ENCODE data around the gene STON2. TPM values are rescaled to one million over a fixed set of nuclear protein-coding genes. Genes with fewer than 3 reads are reported as not detected.

The STON2 gene
- total and polyA plus RNA-seq, 4 experiments from 2014 or later, result not detected

GRCh38 chr14:81392976-81393643, 7.0 kb downstream of the STON2 start:
- no peak overlapping the region for H3K27ac Mint-ChIP-seq
- H3K27me3 Mint-ChIP-seq, result peaks cover 8 to 9% of the 10 kb centered on the region in 2 donors
- H3K4me1 ChIP-seq (ENCODE audit: insufficient read depth, low read length), result no peaks in the 10 kb centered on the region
- ChIA-PET CTCF (ENCODE audit: partially characterized antibody) (no interaction called here), POLR2A (ENCODE audit: partially characterized antibody) (no interaction called here)
- H3K4me3 Mint-ChIP-seq, result no peak overlapping the region
- no peaks in the 10 kb centered on the region for H3K4me1 Mint-ChIP-seq
- H3K27me3 ChIP-seq (ENCODE audit: insufficient read depth, low read length), result no peaks in the 10 kb centered on the region
- no peak overlapping the region for H3K27ac ChIP-seq (ENCODE audit: low read depth, low read length)
- DNase-seq, result no peak
- H3K9me3 Mint-ChIP-seq, result no peaks in the 10 kb centered on the region
- H3K36me3 Mint-ChIP-seq, result no peaks in the 10 kb centered on the region
- peaks cover 0 to 4% of the 10 kb centered on the region in 2 donors for H3K9me3 ChIP-seq (ENCODE audit: control insufficient read depth in 1 of 2, low read length in 2 of 2)
- no peak overlapping the region for H3K4me3 ChIP-seq (ENCODE audit: low read length in 2 of 2)
- no peaks in the 10 kb centered on the region for H3K36me3 ChIP-seq (ENCODE audit: insufficient read depth, low read length)
- intact Hi-C loops (cut with micrococcal nuclease), result no loop called here

- Mint-ChIP-seq H3K27me3 (peaks cover 8 to 9% of the 10 kb centered on the region in 2 donors), H3K4me1 (no peaks in the 10 kb centered on the region), H3K36me3 (no peaks in the 10 kb centered on the region), H3K4me3 (no peak overlapping the region), H3K9me3 (no peaks in the 10 kb centered on the region), H3K27ac (no peak overlapping the region)
- peaks cover 0 to 4% of the 10 kb centered on the region in 2 donors for H3K9me3 ChIP-seq (ENCODE audit: control insufficient read depth in 1 of 2, low read length in 2 of 2)
- no peaks in the 10 kb centered on the region for H3K36me3 ChIP-seq (ENCODE audit: insufficient read depth, low read length)
- H3K27ac ChIP-seq (ENCODE audit: low read depth, low read length), result no peak overlapping the region
- no peak for DNase-seq
- no peaks in the 10 kb centered on the region for H3K27me3 ChIP-seq (ENCODE audit: insufficient read depth, low read length)
- intact Hi-C loops (cut with micrococcal nuclease), result no loop called here
- ChIA-PET POLR2A (ENCODE audit: partially characterized antibody) (no interaction called here), CTCF (ENCODE audit: partially characterized antibody) (no interaction called here)
- H3K4me1 ChIP-seq (ENCODE audit: insufficient read depth, low read length), result no peaks in the 10 kb centered on the region
- H3K4me3 ChIP-seq (ENCODE audit: low read length in 2 of 2), result no peak overlapping the region
Measured at GRCh38 chr14:81392052-81392451, 8.1 kb downstream of the STON2 start.

- CTCF ChIA-PET (ENCODE audit: partially characterized antibody), result no interaction called here
- no peaks in the 10 kb centered on the region for H3K4me1 Mint-ChIP-seq
- no peak overlapping the region for H3K27ac ChIP-seq (ENCODE audit: low read depth, low read length)
- peaks cover 5 to 9% of the 10 kb centered on the region in 2 donors for H3K27me3 Mint-ChIP-seq
- H3K4me1 ChIP-seq (ENCODE audit: insufficient read depth, low read length), result no peaks in the 10 kb centered on the region
- no peak overlapping the region for H3K27ac Mint-ChIP-seq
- H3K9me3 ChIP-seq (ENCODE audit: control insufficient read depth in 1 of 2, low read length in 2 of 2), result peaks cover 0 to 4% of the 10 kb centered on the region in 2 donors
- H3K4me3 Mint-ChIP-seq, result no peak overlapping the region
- intact Hi-C loops (cut with micrococcal nuclease), result no loop called here
- no peak overlapping the region for H3K4me3 ChIP-seq (ENCODE audit: low read length in 2 of 2)
- no peak for DNase-seq
- H3K27me3 ChIP-seq (ENCODE audit: insufficient read depth, low read length), result no peaks in the 10 kb centered on the region
- H3K36me3 ChIP-seq (ENCODE audit: insufficient read depth, low read length), result no peaks in the 10 kb centered on the region
- peaks cover 0 to 2% (median 0%) of the 10 kb centered on the region in 8 donors for H3K9me3 Mint-ChIP-seq
- POLR2A ChIA-PET (ENCODE audit: partially characterized antibody), result no interaction called here
- H3K36me3 Mint-ChIP-seq, result no peaks in the 10 kb centered on the region
Measured at GRCh38 chr14:81390696-81391095, 9.4 kb downstream of the STON2 start.

GRCh38 chr14:81388336-81388735, 11.8 kb downstream of the STON2 start:
- intact Hi-C loops (cut with micrococcal nuclease), result no loop called here
- CTCF ChIA-PET (ENCODE audit: partially characterized antibody), result no interaction called here
- no peak overlapping the region for H3K4me3 Mint-ChIP-seq
- Histone ChIP-seq H3K27me3 (ENCODE audit: insufficient read depth, low read length) (no peaks in the 10 kb centered on the region), H3K4me3 (ENCODE audit: low read length in 2 of 2) (no peak overlapping the region), H3K9me3 (ENCODE audit: control insufficient read depth in 1 of 2, low read length in 2 of 2) (no peaks in the 10 kb centered on the region), H3K36me3 (ENCODE audit: insufficient read depth, low read length) (no peaks in the 10 kb centered on the region), H3K27ac (ENCODE audit: low read depth, low read length) (no peak overlapping the region), H3K4me1 (ENCODE audit: insufficient read depth, low read length) (no peaks in the 10 kb centered on the region)
- POLR2A ChIA-PET (ENCODE audit: partially characterized antibody), result no interaction called here
- H3K36me3 Mint-ChIP-seq, result no peaks in the 10 kb centered on the region
- peaks cover 5 to 9% of the 10 kb centered on the region in 2 donors for H3K27me3 Mint-ChIP-seq
- no peak overlapping the region for H3K27ac Mint-ChIP-seq
- DNase-seq, result no peak
- peaks cover 0 to 2% (median 0%) of the 10 kb centered on the region in 8 donors for H3K9me3 Mint-ChIP-seq
- H3K4me1 Mint-ChIP-seq, result no peaks in the 10 kb centered on the region

GRCh38 chr14:81386290-81386745, 13.8 kb downstream of the STON2 start:
- intact Hi-C loops (cut with micrococcal nuclease), result no loop called here
- Histone ChIP-seq H3K9me3 (ENCODE audit: control insufficient read depth in 1 of 2, low read length in 2 of 2) (no peaks in the 10 kb centered on the region), H3K4me1 (ENCODE audit: insufficient read depth, low read length) (no peaks in the 10 kb centered on the region), H3K4me3 (ENCODE audit: low read length in 2 of 2) (no peak overlapping the region), H3K36me3 (ENCODE audit: insufficient read depth, low read length) (no peaks in the 10 kb centered on the region), H3K27me3 (ENCODE audit: insufficient read depth, low read length) (no peaks in the 10 kb centered on the region), H3K27ac (ENCODE audit: low read depth, low read length) (no peak overlapping the region)
- H3K4me3 Mint-ChIP-seq, result no peak overlapping the region
- no peaks in the 10 kb centered on the region for H3K4me1 Mint-ChIP-seq
- peaks cover 0 to 2% (median 0%) of the 10 kb centered on the region in 8 donors for H3K9me3 Mint-ChIP-seq
- no peak for DNase-seq
- no peak overlapping the region for H3K27ac Mint-ChIP-seq
- CTCF ChIA-PET (ENCODE audit: partially characterized antibody), result interaction anchor here (1.1 kb wide), 1 partner anchor 67 kb away, joined by 3 read pairs; no protein-coding TSS in a partner anchor
- peaks cover 3 to 5% of the 10 kb centered on the region in 2 donors for H3K27me3 Mint-ChIP-seq
- H3K36me3 Mint-ChIP-seq, result no peaks in the 10 kb centered on the region
- POLR2A ChIA-PET (ENCODE audit: partially characterized antibody), result no interaction called here

GRCh38 chr14:81385886-81386285, 14.2 kb downstream of the STON2 start:
- ChIA-PET POLR2A (ENCODE audit: partially characterized antibody) (no interaction called here), CTCF (ENCODE audit: partially characterized antibody) (no interaction called here)
- Mint-ChIP-seq H3K27ac (no peak overlapping the region), H3K4me3 (no peak overlapping the region), H3K36me3 (no peaks in the 10 kb centered on the region), H3K27me3 (peaks cover 3 to 5% of the 10 kb centered on the region in 2 donors), H3K4me1 (no peaks in the 10 kb centered on the region), H3K9me3 (peaks cover 0 to 2% (median 0%) of the 10 kb centered on the region in 8 donors)
- Histone ChIP-seq H3K36me3 (ENCODE audit: insufficient read depth, low read length) (no peaks in the 10 kb centered on the region), H3K27ac (ENCODE audit: low read depth, low read length) (no peak overlapping the region), H3K9me3 (ENCODE audit: control insufficient read depth in 1 of 2, low read length in 2 of 2) (no peaks in the 10 kb centered on the region), H3K27me3 (ENCODE audit: insufficient read depth, low read length) (no peaks in the 10 kb centered on the region), H3K4me1 (ENCODE audit: insufficient read depth, low read length) (no peaks in the 10 kb centered on the region), H3K4me3 (ENCODE audit: low read length in 2 of 2) (no peak overlapping the region)
- no peak for DNase-seq
- intact Hi-C loops (cut with micrococcal nuclease), result no loop called here

- DNase-seq, result no peak
- CTCF ChIA-PET (ENCODE audit: partially characterized antibody), result no interaction called here
- no peaks in the 10 kb centered on the region for H3K27me3 ChIP-seq (ENCODE audit: insufficient read depth, low read length)
- Mint-ChIP-seq H3K36me3 (no peaks in the 10 kb centered on the region), H3K27ac (no peak overlapping the region), H3K27me3 (peaks cover 5% of the 10 kb centered on the region in 2 donors), H3K4me1 (no peaks in the 10 kb centered on the region), H3K4me3 (no peak overlapping the region), H3K9me3 (peaks cover 0 to 2% (median 0%) of the 10 kb centered on the region in 8 donors)
- POLR2A ChIA-PET (ENCODE audit: partially characterized antibody), result no interaction called here
- no peaks in the 10 kb centered on the region for H3K9me3 ChIP-seq (ENCODE audit: control insufficient read depth in 1 of 2, low read length in 2 of 2)
- no peaks in the 10 kb centered on the region for H3K36me3 ChIP-seq (ENCODE audit: insufficient read depth, low read length)
- no peak overlapping the region for H3K4me3 ChIP-seq (ENCODE audit: low read length in 2 of 2)
- intact Hi-C loops (cut with micrococcal nuclease), result no loop called here
- H3K4me1 ChIP-seq (ENCODE audit: insufficient read depth, low read length), result no peaks in the 10 kb centered on the region
- H3K27ac ChIP-seq (ENCODE audit: low read depth, low read length), result no peak overlapping the region
Measured at GRCh38 chr14:81385419-81385818, 14.7 kb downstream of the STON2 start.
